HG03025 (cell line): ENCODE data around the gene MYO7B.

Source experiments
- ATAC-seq: cut with Tn5 transposase; IDR thresholded peaks from one replicate; pipeline ENCODE4 v1.9.1; 2021; ENCODE audit warnings: mild to moderate bottlenecking, moderate library complexity; ENCODE audit not compliant: unreplicated experiment, low FRiP score

The MYO7B gene

GRCh38 chr2:127655209-127656073, 120.0 kb downstream of the MYO7B start:
- no peak for ATAC-seq

- ATAC-seq, result no peak
These were observed 121.2 kb downstream of the MYO7B start for GRCh38 chr2:127656569-127657231.

- no peak for ATAC-seq
These were observed 121.7 kb downstream of the MYO7B start for GRCh38 chr2:127657232-127657595.

GRCh38 chr2:127658146-127658545, 122.7 kb downstream of the MYO7B start:
- no peak for ATAC-seq

- ATAC-seq, result no peak
These were observed 123.3 kb downstream of the MYO7B start for GRCh38 chr2:127658641-127659407.

GRCh38 chr2:127659408-127660290, 124.2 kb downstream of the MYO7B start:
- no peak for ATAC-seq

GRCh38 chr2:127660291-127660578, 124.8 kb downstream of the MYO7B start:
- ATAC-seq, result no peak

GRCh38 chr2:127661072-127661649, 125.7 kb downstream of the MYO7B start:
- no peak for ATAC-seq

- ATAC-seq, result no peak
These were observed 126.5 kb downstream of the MYO7B start for GRCh38 chr2:127661949-127662510.

- no peak for ATAC-seq
These were observed 127.6 kb downstream of the MYO7B start for GRCh38 chr2:127662937-127663565.

- no peak for ATAC-seq
These were observed 128.1 kb downstream of the MYO7B start for GRCh38 chr2:127663566-127664064.

- ATAC-seq, result no peak
These were observed 128.8 kb downstream of the MYO7B start for GRCh38 chr2:127664065-127664894.

- ATAC-seq, result no peak
These were observed 129.4 kb downstream of the MYO7B start for GRCh38 chr2:127664895-127665225.

GRCh38 chr2:127665267-127665893, 129.9 kb downstream of the MYO7B start:
- no peak for ATAC-seq

- ATAC-seq, result no peak
These were observed 133.6 kb downstream of the MYO7B start for GRCh38 chr2:127669056-127669455.

GRCh38 chr2:127670055-127670956, 134.8 kb downstream of the MYO7B start:
- no peak for ATAC-seq

- ATAC-seq, result no peak
These were observed 135.4 kb downstream of the MYO7B start for GRCh38 chr2:127670957-127671290.
